Posterior cingulate gyrus (tissue), 11 donors: ENCODE data around the gene PPP2R2D.
"Not testable (repeated sequence)": the region's sequence is repeated elsewhere in the genome, so short reads cannot be mapped to it uniquely, and the experiment has no call there.

Experiments
- DNase-seq, 10 donors: peaks; one replicate each; pipeline versions ENCODE4 v3.0.0 to v3.0.0-alpha.2; 2020 to 2021; ENCODE audit warnings: mixed read lengths in 3 of 10
- intact Hi-C: fragments of 100-400 bp; cut with DNase I; formaldehyde crosslinking; loops from one replicate; pipeline ENCODE4 v1.15.1; 2023

PPP2R2D gene

DNA sequence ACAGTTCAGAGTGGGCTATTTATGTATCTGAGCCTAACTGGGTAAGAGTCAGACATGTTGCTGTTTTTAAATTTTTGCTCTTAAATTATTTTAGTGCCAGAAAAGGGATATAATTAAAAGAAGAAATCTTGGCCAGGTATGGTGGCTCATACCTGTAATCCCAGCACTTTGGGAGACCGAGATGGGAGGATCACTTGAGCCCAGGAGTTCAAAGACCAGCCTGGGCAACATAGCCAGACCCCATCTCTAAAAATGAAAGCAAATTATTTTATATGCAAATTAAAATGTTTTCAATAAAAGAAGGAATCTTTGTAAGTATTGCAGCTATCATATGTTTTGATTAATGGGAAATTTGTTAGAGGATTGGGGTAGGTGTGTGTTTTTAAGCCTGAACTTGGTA is 41.6 kb downstream of the PPP2R2D start:
- intact Hi-C loops, result no loop called here
- DNase-seq, result no peak

DNA sequence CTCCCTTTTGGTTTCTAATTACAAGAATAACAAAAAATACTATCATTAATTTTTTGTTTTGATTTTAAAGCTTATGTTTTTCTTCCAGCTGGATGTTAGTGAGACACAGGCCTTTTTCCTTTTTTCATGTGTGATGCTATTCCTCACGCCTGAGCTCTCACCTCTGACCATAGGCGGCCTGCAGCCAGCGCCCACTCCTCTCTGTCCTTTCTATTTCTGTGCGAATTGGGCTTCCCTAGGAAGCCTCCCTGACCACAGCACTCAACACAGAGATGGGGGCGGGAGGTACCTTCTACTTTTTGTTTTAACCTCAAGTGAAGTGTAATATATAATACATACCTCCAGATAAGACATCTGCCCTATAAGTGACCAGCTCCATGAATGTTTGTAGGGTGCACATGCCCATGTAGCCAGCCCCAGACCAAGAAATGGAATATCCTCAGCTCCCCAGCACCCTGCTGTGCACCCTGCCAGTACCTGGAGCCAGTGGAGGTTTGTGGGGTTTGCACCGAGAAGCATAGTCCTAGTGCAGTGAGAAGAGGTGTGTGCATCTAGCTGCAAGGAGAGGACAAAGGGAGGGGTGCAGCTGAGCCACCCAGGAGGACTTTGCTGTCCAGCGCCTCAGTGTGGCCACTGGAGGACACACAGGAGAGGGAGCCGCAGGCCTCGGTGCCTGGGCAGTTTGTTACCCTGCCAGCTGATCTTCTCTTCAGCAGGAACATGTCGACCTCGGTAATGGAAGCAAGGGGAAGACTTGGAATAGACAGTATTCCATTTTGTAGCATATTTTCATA is 42.4 kb downstream of the PPP2R2D start:
- intact Hi-C loops, result no loop called here
- DNase-seq, result peak in 3 of 10 donors; percentile 44 to 92 (median 54)

DNA sequence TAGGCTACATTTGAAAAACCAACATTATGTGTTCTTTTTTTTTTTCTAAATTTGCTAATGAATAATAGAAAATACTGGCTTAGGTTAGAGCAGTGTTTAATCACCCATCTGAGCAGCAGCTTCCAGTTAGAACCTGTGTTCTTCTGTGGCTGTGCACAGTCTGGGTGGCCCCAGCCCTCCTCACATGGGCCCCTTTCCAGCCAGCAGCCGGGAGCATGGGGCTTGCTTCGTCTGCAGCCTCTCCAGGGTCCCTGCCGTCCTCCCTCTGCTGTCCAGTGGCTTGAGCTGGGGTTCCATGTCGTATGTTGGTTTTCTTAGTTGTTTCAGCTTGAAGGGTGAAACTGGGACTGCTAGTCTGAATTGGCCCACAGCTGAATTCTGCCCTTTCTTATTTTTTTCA is 43.6 kb downstream of the PPP2R2D start:
- intact Hi-C loops, result no loop called here
- no peak for DNase-seq

DNA sequence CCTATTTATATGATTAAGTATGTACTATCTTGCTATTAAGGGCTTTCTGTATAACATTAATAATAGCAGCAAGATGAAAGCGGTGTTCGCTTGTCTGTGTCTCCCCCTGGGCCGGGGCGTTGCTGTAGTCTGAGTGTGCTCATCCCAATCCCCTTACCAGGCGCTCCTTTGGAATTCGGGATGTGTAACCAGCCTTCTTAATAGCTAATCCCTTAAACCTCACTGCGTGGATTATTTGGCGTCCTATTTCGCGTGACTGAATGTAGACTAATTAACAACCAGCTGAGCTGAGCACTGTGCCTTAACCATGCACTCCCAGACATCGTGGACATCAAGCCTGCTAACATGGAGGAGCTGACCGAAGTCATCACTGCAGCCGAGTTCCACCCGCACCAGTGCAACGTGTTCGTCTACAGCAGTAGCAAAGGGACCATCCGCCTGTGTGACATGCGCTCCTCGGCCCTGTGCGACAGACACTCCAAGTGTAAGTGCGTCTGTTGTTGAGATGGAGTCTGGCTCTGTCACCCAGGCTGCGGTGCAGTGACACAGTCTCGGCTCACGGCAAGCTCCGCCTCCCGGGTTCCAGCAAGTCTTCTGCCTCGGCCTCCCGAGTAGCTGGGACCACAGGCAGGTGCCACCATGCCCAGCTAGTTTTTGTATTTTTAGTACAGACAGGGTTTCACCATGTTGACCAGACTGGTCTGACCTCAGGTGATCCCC is 44.3 kb downstream of the PPP2R2D start:
- intact Hi-C loops, result no loop called here
- no peak for DNase-seq

GRCh38 chr10:131946321-131946751 is 45.5 kb downstream of the PPP2R2D start:
- no peak for DNase-seq
- intact Hi-C loops, result no loop called here

GRCh38 chr10:131946880-131947279 is 46.1 kb downstream of the PPP2R2D start:
- intact Hi-C loops, result no loop called here
- DNase-seq, result no peak

- intact Hi-C loops, result no loop called here
- no peak for DNase-seq
Measured at GRCh38 chr10:131947631-131948347, 47.0 kb downstream of the PPP2R2D start.

GRCh38 chr10:131948501-131948900 is 47.7 kb downstream of the PPP2R2D start:
- intact Hi-C loops, result no loop called here

DNA sequence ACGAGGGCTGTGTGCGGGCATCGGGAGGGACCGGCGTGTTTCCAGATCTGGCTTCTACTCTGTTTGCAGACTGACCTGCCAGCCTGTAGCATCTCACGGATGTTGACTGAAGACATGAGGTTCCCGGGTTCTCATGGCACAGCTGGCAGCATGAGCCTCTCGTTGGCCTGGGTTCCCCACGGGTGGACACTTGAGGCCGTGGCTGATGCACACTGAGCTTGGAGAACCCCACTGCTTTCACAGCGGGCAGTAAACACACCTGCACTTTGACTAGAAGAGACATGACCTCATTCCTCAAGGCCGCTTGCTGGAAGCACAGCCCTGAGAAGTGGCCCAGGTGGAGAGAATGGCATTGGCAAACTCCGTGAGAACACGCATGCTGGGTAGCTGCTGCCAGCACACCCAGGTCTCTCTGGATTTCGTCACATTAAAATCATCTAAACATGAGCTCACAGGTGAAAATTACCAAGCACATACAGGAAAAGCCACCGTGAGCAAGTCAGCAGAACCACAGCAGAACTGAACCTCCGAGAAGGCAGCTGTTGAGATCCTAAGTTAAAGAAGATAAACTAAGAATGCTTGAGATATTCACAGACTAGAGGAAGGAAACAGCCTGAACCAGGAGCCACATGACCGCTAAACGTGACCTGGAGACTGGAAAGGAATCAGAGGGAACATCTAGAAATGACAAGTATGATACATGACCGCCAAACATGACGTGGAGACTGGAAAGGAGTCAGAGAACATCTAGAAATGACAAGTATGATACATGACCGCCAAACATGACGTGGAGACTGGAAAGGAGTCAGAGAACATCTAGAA is 48.4 kb downstream of the PPP2R2D start:
- intact Hi-C loops, result no loop called here
- no peak for DNase-seq

More at GRCh38 chr10:131948501-131948900, 47.7 kb downstream of the PPP2R2D start:
- DNase-seq, result no peak

DNA sequence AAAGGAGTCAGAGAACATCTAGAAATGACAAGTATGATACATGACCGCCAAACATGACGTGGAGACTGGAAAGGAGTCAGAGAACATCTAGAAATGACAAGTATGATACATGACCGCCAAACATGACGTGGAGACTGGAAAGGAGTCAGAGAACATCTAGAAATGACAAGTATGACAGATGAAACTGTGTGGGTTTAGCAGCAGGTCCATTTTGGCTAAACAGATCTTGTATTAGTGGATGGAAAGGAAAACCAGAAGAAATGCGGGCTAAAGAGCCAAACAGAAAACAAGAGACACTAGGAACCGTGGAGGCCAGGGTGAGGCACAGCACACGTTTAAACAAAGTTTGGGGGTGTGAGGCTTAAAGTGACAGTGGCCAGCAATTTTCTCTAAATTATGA is 49.1 kb downstream of the PPP2R2D start:
- DNase-seq, intact Hi-C loops: not testable (repeated sequence)

DNA sequence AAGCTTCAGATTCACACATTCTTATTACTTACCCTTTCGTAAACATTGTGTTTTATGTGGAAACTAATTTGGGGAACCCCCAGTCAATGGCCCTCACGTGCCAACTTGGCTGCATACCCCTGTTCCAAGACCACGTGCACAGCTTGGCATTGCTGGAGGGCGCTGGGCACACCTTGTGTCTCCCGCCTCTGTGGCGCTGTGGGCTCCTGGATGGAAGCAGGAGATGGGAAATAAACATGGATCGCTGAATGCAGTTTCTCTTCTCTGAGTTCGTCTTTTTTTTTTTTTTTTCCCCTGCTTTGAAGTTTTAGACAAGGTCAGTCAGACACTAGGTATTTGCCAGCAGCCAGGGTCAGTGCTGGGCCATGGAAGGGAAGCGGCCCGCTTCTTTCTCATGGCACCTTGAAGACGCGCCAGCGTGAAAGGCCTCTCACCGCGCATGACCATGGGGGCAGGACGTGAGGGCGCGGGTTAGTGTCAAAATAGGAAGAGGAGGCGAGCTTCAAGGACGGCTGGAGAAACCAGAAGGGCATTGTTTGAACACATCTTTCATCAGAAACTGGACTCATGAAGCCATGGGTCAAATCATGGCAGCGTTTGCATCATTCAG is 53.7 kb downstream of the PPP2R2D start:
- intact Hi-C loops, result no loop called here
- no peak for DNase-seq

- intact Hi-C loops, result no loop called here
- DNase-seq, result no peak
Measured at GRCh38 chr10:131955591-131956340, 55.0 kb downstream of the PPP2R2D start.

DNA sequence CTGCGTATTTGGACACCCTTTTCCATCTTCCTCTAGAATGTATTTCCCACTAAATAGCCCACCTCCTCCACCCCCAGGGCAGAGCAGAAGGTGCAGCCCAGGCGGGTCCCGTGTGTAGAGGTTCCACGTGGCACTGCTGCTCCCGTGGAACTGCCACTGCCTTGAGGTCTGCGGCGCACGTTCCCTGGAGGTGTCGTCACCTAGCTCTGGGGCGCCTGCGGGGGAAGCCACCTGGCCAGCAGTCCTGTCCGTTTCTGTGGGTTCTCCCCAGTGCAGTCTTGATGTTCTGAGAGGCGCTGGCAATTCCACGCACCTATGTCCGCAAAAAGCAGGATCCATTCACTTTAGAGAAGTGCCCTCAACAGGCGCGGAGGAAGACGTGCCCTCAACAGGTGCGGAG is 59.0 kb downstream of the PPP2R2D start:
- no peak for DNase-seq
- intact Hi-C loops, result loop anchor here (10.0 kb wide), 1 partner anchor 65 kb away; no protein-coding TSS in a partner anchor

DNA sequence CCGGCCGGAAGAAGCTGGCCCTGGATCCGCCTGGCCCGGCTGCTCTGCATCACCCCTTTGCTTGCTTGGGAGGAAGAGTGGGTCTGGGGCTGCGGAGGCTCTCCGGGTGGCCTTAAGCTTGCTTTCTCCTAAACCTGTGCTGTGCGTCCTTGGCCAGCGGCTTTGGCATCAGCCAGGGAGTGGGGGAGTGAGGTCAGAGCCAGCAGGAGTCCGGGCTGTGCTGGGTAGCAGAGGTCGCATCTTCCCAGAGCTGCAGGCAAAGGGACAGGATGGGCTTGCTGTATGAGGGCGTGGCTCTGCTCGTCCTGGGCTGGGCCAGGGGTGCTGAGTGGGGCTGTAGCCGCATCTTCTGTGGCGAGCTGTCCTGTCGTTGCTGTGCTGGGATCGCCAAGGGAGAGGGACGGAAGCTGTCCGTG is 59.8 kb downstream of the PPP2R2D start:
- no peak for DNase-seq
- intact Hi-C loops, result loop anchor here (10.0 kb wide), 1 partner anchor 64 kb away; no protein-coding TSS in a partner anchor

DNA sequence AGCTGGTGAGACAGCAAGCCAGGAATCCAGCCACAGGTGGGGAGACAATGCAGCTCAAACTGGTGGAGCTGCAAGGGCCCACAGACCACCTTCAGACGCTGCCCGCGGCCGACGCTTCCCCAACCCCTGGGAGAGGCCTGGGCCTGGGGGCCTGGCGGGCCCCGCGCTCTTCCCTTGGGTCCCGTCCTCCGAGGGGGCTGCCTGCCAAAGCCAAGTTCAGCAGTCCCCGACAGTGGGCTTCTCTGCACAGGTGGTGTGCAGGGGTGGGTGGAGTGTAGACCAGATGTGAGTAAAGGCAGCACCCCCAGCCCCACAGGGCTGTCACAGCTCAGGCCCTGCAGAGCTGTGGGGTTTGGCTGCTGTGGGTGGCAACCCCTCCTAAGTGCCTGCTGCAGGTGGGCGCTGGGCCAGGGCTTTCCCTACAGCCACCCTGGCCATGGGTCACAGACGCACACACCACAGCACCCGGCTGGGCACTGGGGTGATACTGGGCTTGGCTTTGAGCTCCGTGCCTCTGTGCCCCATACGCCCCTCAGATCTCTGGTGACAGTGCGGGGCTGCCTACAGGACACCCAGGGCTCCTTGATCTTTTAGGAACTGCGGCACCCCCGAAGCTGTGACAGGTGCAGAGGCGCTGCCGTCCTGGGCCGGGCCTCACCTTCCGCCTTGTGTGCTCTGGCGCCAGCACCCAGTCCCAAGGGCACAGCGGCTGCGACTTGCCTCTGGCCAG is 60.4 kb downstream of the PPP2R2D start:
- intact Hi-C loops, result loop anchor here (10.0 kb wide), 1 partner anchor 64 kb away; no protein-coding TSS in a partner anchor
- no peak for DNase-seq

DNA sequence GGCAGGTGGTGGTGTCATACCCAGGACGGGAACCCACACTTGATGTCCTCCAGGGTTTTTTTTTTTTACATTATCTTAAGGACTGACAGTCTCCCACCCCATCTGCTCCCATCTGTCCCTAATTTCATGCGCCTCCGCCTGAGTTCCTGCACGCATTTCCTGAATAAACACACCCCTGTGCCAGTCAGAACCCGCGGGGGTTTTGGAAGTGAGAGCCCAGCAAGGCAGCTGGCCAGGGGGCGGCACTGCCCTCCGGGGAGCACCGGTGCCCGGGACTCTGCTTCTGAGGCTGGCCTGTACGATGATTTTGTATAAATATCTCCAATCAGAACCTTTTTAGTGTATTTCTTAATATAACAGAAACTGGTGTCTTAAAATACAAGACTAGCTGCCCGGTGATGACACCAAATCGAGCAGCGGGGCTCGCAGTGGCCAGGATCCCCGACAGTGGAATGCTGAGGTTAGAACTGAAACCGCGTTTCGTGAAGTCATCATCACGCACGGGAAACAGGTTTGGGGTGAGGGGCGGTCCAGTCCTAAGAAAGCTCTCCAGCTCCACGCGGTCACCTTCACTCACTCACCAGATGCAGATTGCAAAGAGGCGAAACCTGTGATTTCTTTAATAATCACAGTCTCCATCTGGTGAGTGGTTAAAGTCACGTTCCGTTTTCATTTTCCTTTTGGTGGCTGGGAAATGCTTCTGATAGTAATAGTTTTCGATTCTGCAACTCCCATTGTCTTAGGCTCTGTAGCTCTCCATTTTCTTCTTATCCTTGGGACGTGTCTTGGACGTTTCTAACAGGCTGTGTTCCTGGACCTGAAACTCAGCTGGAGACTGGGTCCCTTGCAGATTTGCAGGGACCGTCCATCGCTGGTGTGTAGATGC is 61.2 kb downstream of the PPP2R2D start:
- intact Hi-C loops, result loop anchor here (10.0 kb wide), 1 partner anchor 63 kb away; no protein-coding TSS in a partner anchor
- DNase-seq, result peak in 5 of 10 donors; percentile 31 to 90 (median 83)

- DNase-seq, result peak in 3 of 10 donors; percentile 39 to 94 (median 85)
- intact Hi-C loops, result loop anchor here (10.0 kb wide), 1 partner anchor 61 kb away; no protein-coding TSS in a partner anchor
Measured at GRCh38 chr10:131963350-131963749, 62.5 kb downstream of the PPP2R2D start.
